B cell (primary cell): ENCODE measurements around the gene PGLYRP2.

Experiments
- EZH2 ChIP-seq: IDR thresholded peaks from 2 replicates; pipeline ENCODE4 v1.6.1; 2012; ENCODE audit warnings: borderline replicate concordance, low read depth, mild to moderate bottlenecking, moderate library complexity, low read length; ENCODE audit not compliant: insufficient read depth, poor library complexity, severe bottlenecking
- TF ChIP-seq, protein P1 (sequence below): fragments of 200-600 bp; IDR thresholded peaks from one replicate; pipeline ENCODE4 v1.8.0; 2022; ENCODE audit warnings: antibody characterized with exemption, mild to moderate bottlenecking

GRCh38 chr19:15439078-15439799, 40.1 kb downstream of the PGLYRP2 start:
- TF ChIP-seq, protein P1, sequence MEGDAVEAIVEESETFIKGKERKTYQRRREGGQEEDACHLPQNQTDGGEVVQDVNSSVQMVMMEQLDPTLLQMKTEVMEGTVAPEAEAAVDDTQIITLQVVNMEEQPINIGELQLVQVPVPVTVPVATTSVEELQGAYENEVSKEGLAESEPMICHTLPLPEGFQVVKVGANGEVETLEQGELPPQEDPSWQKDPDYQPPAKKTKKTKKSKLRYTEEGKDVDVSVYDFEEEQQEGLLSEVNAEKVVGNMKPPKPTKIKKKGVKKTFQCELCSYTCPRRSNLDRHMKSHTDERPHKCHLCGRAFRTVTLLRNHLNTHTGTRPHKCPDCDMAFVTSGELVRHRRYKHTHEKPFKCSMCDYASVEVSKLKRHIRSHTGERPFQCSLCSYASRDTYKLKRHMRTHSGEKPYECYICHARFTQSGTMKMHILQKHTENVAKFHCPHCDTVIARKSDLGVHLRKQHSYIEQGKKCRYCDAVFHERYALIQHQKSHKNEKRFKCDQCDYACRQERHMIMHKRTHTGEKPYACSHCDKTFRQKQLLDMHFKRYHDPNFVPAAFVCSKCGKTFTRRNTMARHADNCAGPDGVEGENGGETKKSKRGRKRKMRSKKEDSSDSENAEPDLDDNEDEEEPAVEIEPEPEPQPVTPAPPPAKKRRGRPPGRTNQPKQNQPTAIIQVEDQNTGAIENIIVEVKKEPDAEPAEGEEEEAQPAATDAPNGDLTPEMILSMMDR: no peak
- TF ChIP-seq EZH2: no peak
